ENCODE data around the gene LGI1.

The LGI1 gene

GRCh38 chr10:93838278-93838677, 80.5 kb downstream of the LGI1 start:
- peaks cover 0 to 6% (median 4%) of the 10 kb centered on the region in 5 donors for H3K9me3 ChIP-seq (ENCODE audit: control insufficient read depth in 5 of 5, low read length in 5 of 5)
- no peak overlapping the region for H3K9ac ChIP-seq (ENCODE audit: low read length in 5 of 5)
- H3K4me3 ChIP-seq (ENCODE audit: low read depth in 1 of 5, low read length in 5 of 5): no peak overlapping the region
- peaks cover 0 to 7% (median 0%) of the 10 kb centered on the region in 5 donors for H3K4me1 ChIP-seq (ENCODE audit: control insufficient read depth in 5 of 5, insufficient read depth in 5 of 5, low read length in 5 of 5)
- H3K36me3 ChIP-seq (ENCODE audit: control insufficient read depth in 5 of 5, insufficient read depth in 5 of 5, low read length in 5 of 5): no peaks in the 10 kb centered on the region
- no peaks in the 10 kb centered on the region for H3K27me3 ChIP-seq (ENCODE audit: control insufficient read depth in 5 of 5, insufficient read depth in 4 of 5, low read length in 5 of 5)
- no peak overlapping the region for H3K27ac ChIP-seq (ENCODE audit: low read depth, low read length)

GRCh38 chr10:93841961-93842360, 84.2 kb downstream of the LGI1 start:
- Histone ChIP-seq H3K27me3 (ENCODE audit: control insufficient read depth in 5 of 5, insufficient read depth in 4 of 5, low read length in 5 of 5) (no peaks in the 10 kb centered on the region), H3K9me3 (ENCODE audit: control insufficient read depth in 5 of 5, low read length in 5 of 5) (no peaks in the 10 kb centered on the region), H3K4me3 (ENCODE audit: low read depth in 1 of 5, low read length in 5 of 5) (no peak overlapping the region), H3K27ac (ENCODE audit: low read depth, low read length) (no peak overlapping the region), H3K4me1 (ENCODE audit: control insufficient read depth in 5 of 5, insufficient read depth in 5 of 5, low read length in 5 of 5) (peaks cover 0 to 7% (median 0%) of the 10 kb centered on the region in 5 donors), H3K9ac (ENCODE audit: low read length in 5 of 5) (no peak overlapping the region), H3K36me3 (ENCODE audit: control insufficient read depth in 5 of 5, insufficient read depth in 5 of 5, low read length in 5 of 5) (no peaks in the 10 kb centered on the region)

DNA sequence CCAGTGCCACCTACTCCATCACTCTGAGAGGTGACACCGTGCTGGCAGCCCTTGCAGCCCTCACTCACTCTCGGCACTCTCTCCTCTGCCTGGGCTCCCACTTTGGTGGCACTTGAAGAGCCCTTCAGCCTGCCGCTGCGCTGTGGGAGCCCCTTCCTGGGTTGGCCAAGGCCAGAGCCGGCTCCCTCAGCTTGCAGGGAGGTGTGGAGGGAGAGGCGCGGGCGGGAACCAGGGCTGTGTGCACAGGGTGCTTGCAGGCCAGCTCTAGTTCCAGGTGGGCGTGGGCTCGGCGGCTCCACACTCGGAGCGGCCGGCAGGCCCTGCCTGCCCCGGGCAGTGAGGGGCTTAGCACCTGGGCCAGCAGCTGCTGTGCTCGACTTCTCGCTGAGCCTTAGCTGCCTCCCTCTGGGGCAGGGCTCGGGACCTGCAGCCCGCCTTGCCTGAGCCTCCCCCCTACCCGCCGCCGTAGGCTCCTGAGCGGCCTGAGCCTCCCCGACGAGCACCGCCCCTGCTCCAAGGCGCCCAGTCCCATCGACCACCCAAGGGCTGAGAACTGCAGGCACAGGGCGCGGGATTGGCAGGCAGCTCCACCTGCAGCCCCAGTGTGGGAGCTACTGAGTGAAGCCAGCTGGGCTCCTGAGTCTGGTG, 87.4 kb downstream of the LGI1 start:
- Histone ChIP-seq H3K9ac (ENCODE audit: low read length in 5 of 5) (no peak overlapping the region), H3K27me3 (ENCODE audit: control insufficient read depth in 5 of 5, insufficient read depth in 4 of 5, low read length in 5 of 5) (no peaks in the 10 kb centered on the region), H3K4me3 (ENCODE audit: low read depth in 1 of 5, low read length in 5 of 5) (no peak overlapping the region), H3K36me3 (ENCODE audit: control insufficient read depth in 5 of 5, insufficient read depth in 5 of 5, low read length in 5 of 5) (no peaks in the 10 kb centered on the region), H3K9me3 (ENCODE audit: control insufficient read depth in 5 of 5, low read length in 5 of 5) (no peaks in the 10 kb centered on the region), H3K4me1 (ENCODE audit: control insufficient read depth in 5 of 5, insufficient read depth in 5 of 5, low read length in 5 of 5) (no peaks in the 10 kb centered on the region), H3K27ac (ENCODE audit: low read depth, low read length) (no peak overlapping the region)

Data from subcutaneous abdominal adipose tissue (tissue), 5 donors.